HepG2 (cell line): ENCODE measurements around the gene FEV. TPM values are rescaled to one million over a fixed set of nuclear protein-coding genes. Genes with fewer than 3 reads are reported as not detected.

Experiments used
- ARNTL ChIP-seq: sonication (generic); formaldehyde crosslinking; IDR thresholded peaks from 2 replicates; pipeline ENCODE4 v1.4.0; 2020; ENCODE audit warnings: mild to moderate bottlenecking, missing genetic modification reagents
- ATF7-NPFF ChIP-seq: sonication (generic); formaldehyde crosslinking; IDR thresholded peaks from 2 replicates; pipeline ENCODE4 v1.8.1; 2023; ENCODE audit warnings: mild to moderate bottlenecking, low read depth, missing genetic modification reagents, moderate library complexity
- BCLAF1 ChIP-seq: fragments of 450-650 bp; IDR thresholded peaks from 2 replicates; pipeline ENCODE4 v1.6.1; 2017; ENCODE audit warnings: mild to moderate bottlenecking
- CAMTA2 ChIP-seq: sonication (generic); formaldehyde crosslinking; IDR thresholded peaks from 2 replicates; pipeline ENCODE4 v1.4.0; 2020; ENCODE audit warnings: mild to moderate bottlenecking, missing genetic modification reagents, borderline replicate concordance
- CREM ChIP-seq, 2 experiments: sonication (generic) in 1 of 2; formaldehyde crosslinking in 1 of 2; IDR thresholded peaks; 2 replicates each; pipeline versions ENCODE4 v1.4.0 to v1.6.1; 2016 to 2020; ENCODE audit warnings: antibody characterized with exemption in 1 of 2, mild to moderate bottlenecking in 1 of 2, missing genetic modification reagents in 1 of 2
- MED8 ChIP-seq: sonication (generic); formaldehyde crosslinking; IDR thresholded peaks from 2 replicates; pipeline ENCODE4 v1.8.1; 2023; ENCODE audit warnings: mild to moderate bottlenecking, missing genetic modification reagents; ENCODE audit not compliant: insufficient replicate concordance
- NCOA1 ChIP-seq: sonication (generic); formaldehyde crosslinking; IDR thresholded peaks from 2 replicates; pipeline ENCODE4 v1.9.0; 2021; ENCODE audit warnings: missing genetic modification reagents
- NFYC ChIP-seq: IDR thresholded peaks from 2 replicates; pipeline ENCODE4 v1.6.1; 2016; ENCODE audit warnings: missing genetic modification reagents, missing compliant biosample characterization
- RELA ChIP-seq: sonication (generic); formaldehyde crosslinking; IDR thresholded peaks from 2 replicates; pipeline ENCODE4 v1.4.0; 2020; ENCODE audit warnings: missing genetic modification reagents
- SMAD3 ChIP-seq: sonication (generic); formaldehyde crosslinking; IDR thresholded peaks from 2 replicates; pipeline ENCODE4 v1.4.0; 2020; ENCODE audit warnings: missing genetic modification reagents
- SMYD3 ChIP-seq: sonication (generic); formaldehyde crosslinking; IDR thresholded peaks from 2 replicates; pipeline ENCODE4 v1.8.1; 2023; ENCODE audit warnings: mild to moderate bottlenecking, missing genetic modification reagents
- ZBTB39 ChIP-seq: sonication (generic); formaldehyde crosslinking; IDR thresholded peaks from 2 replicates; pipeline ENCODE4 v1.5.0; 2020; ENCODE audit warnings: missing genetic modification reagents
- ZFP37 ChIP-seq: sonication (generic); formaldehyde crosslinking; IDR thresholded peaks from 2 replicates; pipeline ENCODE4 v1.4.0; 2020; ENCODE audit warnings: missing genetic modification reagents, borderline replicate concordance
- ZMYM2 ChIP-seq: sonication (generic); formaldehyde crosslinking; IDR thresholded peaks from 2 replicates; pipeline ENCODE4 v1.8.0; 2022; ENCODE audit warnings: mild to moderate bottlenecking, missing genetic modification reagents
- ZNF3 ChIP-seq: IDR thresholded peaks from 2 replicates; pipeline ENCODE4 v1.7.0; 2017; ENCODE audit warnings: inconsistent platforms
- ZNF33A ChIP-seq: sonication (generic); formaldehyde crosslinking; IDR thresholded peaks from 2 replicates; pipeline ENCODE4 v1.5.1; 2020; ENCODE audit warnings: missing genetic modification reagents, mild to moderate bottlenecking, moderate library complexity, borderline replicate concordance
- ZNF589 ChIP-seq: sonication (generic); formaldehyde crosslinking; conservative IDR thresholded peaks from 2 replicates; pipeline ENCODE4 v1.8.0; 2022; ENCODE audit warnings: mild to moderate bottlenecking, moderate library complexity, missing genetic modification reagents
- ZNF672 ChIP-seq: sonication (generic); formaldehyde crosslinking; IDR thresholded peaks from 2 replicates; pipeline ENCODE4 v1.8.1; 2022; ENCODE audit warnings: missing genetic modification reagents
- ZNF678 ChIP-seq: sonication (generic); formaldehyde crosslinking; IDR thresholded peaks from 2 replicates; pipeline ENCODE4 v1.4.0; 2020; ENCODE audit warnings: mild to moderate bottlenecking, missing genetic modification reagents
- ZNF737 ChIP-seq: sonication (generic); formaldehyde crosslinking; IDR thresholded peaks from 2 replicates; pipeline ENCODE4 v1.5.0; 2020; ENCODE audit warnings: missing genetic modification reagents, mild to moderate bottlenecking, borderline replicate concordance
- ZNF770 ChIP-seq: sonication (generic); formaldehyde crosslinking; IDR thresholded peaks from 2 replicates; pipeline ENCODE4 v1.5.0; 2020; ENCODE audit warnings: mild to moderate bottlenecking, missing genetic modification reagents
- ZNF775 ChIP-seq: sonication (generic); formaldehyde crosslinking; IDR thresholded peaks from 2 replicates; pipeline ENCODE4 v1.4.0; 2020; ENCODE audit warnings: missing genetic modification reagents, mild to moderate bottlenecking, moderate library complexity, borderline replicate concordance
- ZSCAN21 ChIP-seq: sonication (generic); formaldehyde crosslinking; IDR thresholded peaks from 2 replicates; pipeline ENCODE4 v1.8.0; 2022; ENCODE audit warnings: mild to moderate bottlenecking, missing genetic modification reagents, moderate library complexity, borderline replicate concordance
- polyA plus RNA-seq, 8 experiments: library from polyadenylated mRNA; depleted of rRNA in 3 of 8; stranded (reverse) in 7 of 8; unstranded in 1 of 8; fragments of >200 nt; fragmentation: Illumina TruSeq in 4 of 8; extraction: Trizol in 4 of 8; gene quantifications; 2 replicates each; pipeline versions ENCODE4 v1.2.1 to v1.2.3, GENCODE V29; 2011 to 2016; ENCODE audit warnings: low read depth in 4 of 8, missing spikeins in 1 of 8, mixed read lengths in 1 of 8; ENCODE audit not compliant: insufficient read depth in 1 of 8
- total RNA-seq, 5 experiments: library from RNA; depleted of rRNA; stranded (reverse); fragments of >200 nt; fragmentation: Illumina TruSeq; extraction: Trizol; gene quantifications; 2 replicates each; pipeline ENCODE4 v1.2.3, GENCODE V29; 2016; ENCODE audit warnings: low read depth in 1 of 5

FEV gene
- total and polyA plus RNA-seq, 2 of the 13 experiments (the other 11 are each of a cell fraction or from before 2014, with no cell fraction given), result not detected

GRCh38 chr2:219001577-219002394, 16.8 kb upstream of the FEV start (continued):
- no peak; the same call in 1 of the 2 replicates for TF ChIP-seq CREM (IDR thresholded peaks at IDR 0.05)
- TF ChIP-seq CREM (CRISPR knock-in tag; IDR thresholded peaks at IDR 0.05), result no peak
- TF ChIP-seq ZNF33A, result 0 out of 2 replicates have a peak, but pooled peaks have one; percentile 81
- TF ChIP-seq ZNF3, result no peak; the same call in 1 of the 2 replicates
- TF ChIP-seq ZNF589 (CRISPR knock-in tag), result peak; percentile 87
- TF ChIP-seq ZSCAN21 (CRISPR knock-in tag), result peak; percentile 87; the same call in 1 of the 2 replicates
- 0 out of 2 replicates have a peak, but pooled peaks have one; percentile 53 for TF ChIP-seq ZNF672 (CRISPR knock-in tag)
- peak; percentile 20; the same call in 1 of the 2 replicates for TF ChIP-seq ZNF770 (CRISPR knock-in tag)
- no peak for TF ChIP-seq NFYC
- no peak for TF ChIP-seq ZNF678 (CRISPR knock-in tag)
- no peak for TF ChIP-seq RELA (CRISPR knock-in tag)
- TF ChIP-seq SMYD3 (CRISPR knock-in tag), result no peak
- TF ChIP-seq ZBTB39 (CRISPR knock-in tag), result peak; percentile 65; the same call in 1 of the 2 replicates
- no peak for TF ChIP-seq ZMYM2 (CRISPR knock-in tag)
- TF ChIP-seq ZFP37 (CRISPR knock-in tag), result no peak; the same call in 1 of the 2 replicates
- no peak for TF ChIP-seq ZNF775
- TF ChIP-seq SMAD3 (CRISPR knock-in tag), result peak; percentile 31; the same call in 1 of the 2 replicates
- TF ChIP-seq BCLAF1, result no peak
- no peak; the same call in 1 of the 2 replicates for TF ChIP-seq ZNF737
- TF ChIP-seq MED8 (CRISPR knock-in tag), result peak; percentile 66
- 0 out of 2 replicates have a peak, but pooled peaks have one; percentile 29 for TF ChIP-seq CAMTA2 (CRISPR knock-in tag)
- peak; percentile 96 for TF ChIP-seq NCOA1 (CRISPR knock-in tag)
- TF ChIP-seq ARNTL (CRISPR knock-in tag), result peak; percentile 78
- peak; percentile 76; the same call in 1 of the 2 replicates for TF ChIP-seq ATF7-NPFF (CRISPR knock-in tag)
